Keratinocyte (primary cell): ENCODE measurements around the gene SLC5A2. TPM values are rescaled to one million over a fixed set of nuclear protein-coding genes. Genes with fewer than 3 reads are reported as not detected.
A peak's percentile ranks its signal among the peaks of the same experiment; 100 is the strongest.

ENCODE experiments used
- DNase-seq: peaks from one replicate; pipeline ENCODE4 v3.0.0-alpha.2; 2011; ENCODE audit warnings: low read depth, missing footprints, low spot score
- FAIRE-seq: peaks from 2 replicates; lab custom pipeline; 2011; peaks lifted over from hg19 to GRCh38; lab: Jason Lieb, UNC
- H2AFZ ChIP-seq: 2 replicates; pipeline ENCODE4 v1.6.0; 2012; ENCODE audit warnings: low read length, control low read depth, inconsistent platforms; ENCODE audit not compliant: control insufficient read depth
- H3K27ac ChIP-seq: 2 replicates; pipeline ENCODE4 v1.5.1; 2011; ENCODE audit warnings: low read length; ENCODE audit not compliant: control insufficient read depth, insufficient read depth
- H3K27me3 ChIP-seq: 3 replicates; pipeline ENCODE4 v1.6.0; 2011; ENCODE audit warnings: low read length; ENCODE audit not compliant: control insufficient read depth, insufficient read depth; ENCODE audit errors: extremely low read depth
- H3K36me3 ChIP-seq, 2 experiments: 2 replicates in 1 of 2; 3 replicates in 1 of 2; pipeline ENCODE4 v1.5.1; 2011; ENCODE audit warnings: low read length in 2 of 2, mild to moderate bottlenecking in 1 of 2; ENCODE audit not compliant: control insufficient read depth in 2 of 2, insufficient read depth in 2 of 2; ENCODE audit errors: extremely low read depth in 1 of 2
- H3K4me1 ChIP-seq: 3 replicates; pipeline ENCODE4 v1.5.1; 2011; ENCODE audit warnings: low read length; ENCODE audit not compliant: control insufficient read depth, insufficient read depth; ENCODE audit errors: extremely low read depth
- H3K4me2 ChIP-seq: 3 replicates; pipeline ENCODE4 v1.6.0; 2011; ENCODE audit warnings: low read depth, low read length; ENCODE audit not compliant: control insufficient read depth, insufficient read depth; ENCODE audit errors: extremely low read depth
- H3K4me3 ChIP-seq, 3 experiments: fragments of 200-600 bp in 1 of 3; sonication (generic) in 1 of 3; 2 replicates in 2 of 3; 3 replicates in 1 of 3; pipeline ENCODE4 v1.5.1; 2011 to 2016; ENCODE audit warnings: low read length in 3 of 3, mild to moderate bottlenecking in 3 of 3, control low read depth in 2 of 3, inconsistent platforms in 1 of 3, low read depth in 1 of 3, mixed read lengths in 1 of 3, mixed run types in 1 of 3, moderate library complexity in 1 of 3; ENCODE audit not compliant: control insufficient read depth in 2 of 3, insufficient read depth in 2 of 3; ENCODE audit errors: extremely low read depth in 1 of 3
- H3K79me2 ChIP-seq: 2 replicates; pipeline ENCODE4 v1.6.0; 2012; ENCODE audit warnings: low read length; ENCODE audit not compliant: control insufficient read depth, insufficient read depth
- H3K9ac ChIP-seq: 3 replicates; pipeline ENCODE4 v1.6.0; 2011; ENCODE audit warnings: low read length; ENCODE audit not compliant: control insufficient read depth, insufficient read depth; ENCODE audit errors: extremely low read depth
- H3K9me1 ChIP-seq: 3 replicates; pipeline ENCODE4 v1.6.0; 2011; ENCODE audit warnings: low read length; ENCODE audit not compliant: control insufficient read depth, insufficient read depth; ENCODE audit errors: extremely low read depth
- H3K9me3 ChIP-seq: 2 replicates; pipeline ENCODE4 v1.5.1; 2012; ENCODE audit warnings: low read depth, low read length; ENCODE audit not compliant: control insufficient read depth
- H4K20me1 ChIP-seq: 3 replicates; pipeline ENCODE4 v1.6.0; 2011; ENCODE audit warnings: low read length; ENCODE audit not compliant: control insufficient read depth, insufficient read depth; ENCODE audit errors: extremely low read depth
- EZH2 ChIP-seq: IDR thresholded peaks from one replicate; pipeline ENCODE4 v1.6.1; 2012; ENCODE audit warnings: inconsistent platforms, mild to moderate bottlenecking, low read length, moderate library complexity
- dilution Hi-C: fragments of 300-500 bp; cut with MboI; formaldehyde crosslinking; loops from one replicate; pipeline ENCODE4 v1.7.0; 2020; ENCODE audit warnings: low sequenced_read_pairs; ENCODE audit not compliant: extremely low pct_ligation_motif_present
- polyA plus RNA-seq, 5 experiments: library from polyadenylated mRNA; depleted of rRNA in 3 of 5; stranded (reverse) in 3 of 5; stranded (forward) in 1 of 5; unstranded in 1 of 5; fragments of >200 nt; gene quantifications; 1 replicate in 1 of 5; 2 replicates in 3 of 5; 3 replicates in 1 of 5; pipeline versions ENCODE4 v1.2.1 to v1.2.3, GENCODE V29; 2011 to 2012; ENCODE audit warnings: missing spikeins in 2 of 5, low read depth in 1 of 5, low replicate concordance in 1 of 5
- TF ChIP-seq, protein P1 (sequence below), 3 experiments: IDR thresholded peaks in 1 of 3; conservative IDR thresholded peaks in 1 of 3; optimal IDR thresholded peaks in 1 of 3; 2 replicates in 2 of 3; 3 replicates in 1 of 3; pipeline versions ENCODE3 to v1.5.1; 2011; ENCODE audit warnings: low read length in 3 of 3, mild to moderate bottlenecking in 3 of 3, moderate library complexity in 2 of 3, control low read depth in 1 of 3, inconsistent platforms in 1 of 3; ENCODE audit not compliant: insufficient read depth in 2 of 3; ENCODE audit errors: extremely low read depth in 1 of 3

The SLC5A2 gene
- polyA plus RNA-seq, 1 donor (not counting 4 experiments of a cell fraction or from before 2014, with no cell fraction given) = not detected

DNA sequence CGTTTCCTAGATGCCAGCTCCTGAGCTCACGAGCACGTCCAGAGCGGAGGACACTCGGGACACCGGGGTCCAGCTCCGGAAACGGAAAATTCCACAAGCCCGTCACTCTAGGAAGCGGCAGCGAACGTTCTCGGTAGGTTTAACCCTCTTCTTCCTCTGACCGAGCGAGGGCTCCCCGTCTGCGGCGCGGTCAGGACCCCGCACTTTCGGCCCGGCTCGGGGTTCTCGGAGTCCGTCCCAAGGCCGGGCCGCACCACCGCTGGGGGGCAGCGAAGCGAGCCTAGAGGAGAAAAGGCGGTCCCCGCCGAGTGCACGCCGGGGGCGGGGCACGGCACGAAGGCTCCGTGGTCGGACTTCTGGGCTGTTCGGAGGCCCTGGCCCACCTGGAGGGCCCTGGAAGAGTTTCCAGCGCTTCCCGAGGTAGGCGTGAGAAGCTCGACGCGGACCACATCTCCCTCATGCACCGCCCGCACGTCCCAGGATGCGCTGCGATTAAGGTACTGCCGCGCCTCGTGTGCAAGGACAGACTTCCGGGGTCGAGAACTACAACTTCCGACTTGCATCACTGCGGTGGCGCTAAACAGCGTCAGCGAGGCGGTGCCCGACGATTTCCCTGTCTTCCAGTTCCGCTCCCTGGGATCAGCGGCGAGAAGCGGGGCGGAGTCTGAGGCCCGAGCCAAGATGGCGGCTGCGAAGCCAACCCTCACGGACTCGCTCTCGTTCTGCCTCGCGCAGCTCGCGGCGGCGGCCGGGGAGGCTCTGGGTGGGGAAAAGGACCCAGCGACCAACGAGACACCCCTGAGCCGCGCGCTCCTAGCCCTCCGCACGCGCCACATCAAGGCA is 23.9 kb upstream of the SLC5A2 start, which contains the start of gene ARMC5:
TSS of gene ARMC5 (plus strand) at position 658 of the 843 bp plus-strand sequence. CDS start at position 682, 24 bp downstream.
- Histone ChIP-seq H3K79me2 (peaks cover 40% of the 10 kb centered on the region), H3K27me3 (no peaks in the 10 kb centered on the region), H4K20me1 (peaks cover 9% of the 10 kb centered on the region), H3K9me3 (no peaks in the 10 kb centered on the region), H3K4me2 (peak within 1 kb of the TSS; percentile 100), H3K27ac (peak within 1 kb of the TSS; percentile 99), H3K9ac (peak within 1 kb of the TSS; percentile 94), H2AFZ (peak within 1 kb of the TSS; percentile 96), H3K36me3 (peaks cover 7 to 24% of the 10 kb centered on the region in 2 experiments), H3K4me1 (peaks cover 48% of the 10 kb centered on the region), H3K4me3 (peak within 1 kb of the TSS; percentile 75 to 96 (median 95)), H3K9me1 (peaks cover 2% of the 10 kb centered on the region)
- no peak for TF ChIP-seq EZH2
- TF ChIP-seq, protein P1, sequence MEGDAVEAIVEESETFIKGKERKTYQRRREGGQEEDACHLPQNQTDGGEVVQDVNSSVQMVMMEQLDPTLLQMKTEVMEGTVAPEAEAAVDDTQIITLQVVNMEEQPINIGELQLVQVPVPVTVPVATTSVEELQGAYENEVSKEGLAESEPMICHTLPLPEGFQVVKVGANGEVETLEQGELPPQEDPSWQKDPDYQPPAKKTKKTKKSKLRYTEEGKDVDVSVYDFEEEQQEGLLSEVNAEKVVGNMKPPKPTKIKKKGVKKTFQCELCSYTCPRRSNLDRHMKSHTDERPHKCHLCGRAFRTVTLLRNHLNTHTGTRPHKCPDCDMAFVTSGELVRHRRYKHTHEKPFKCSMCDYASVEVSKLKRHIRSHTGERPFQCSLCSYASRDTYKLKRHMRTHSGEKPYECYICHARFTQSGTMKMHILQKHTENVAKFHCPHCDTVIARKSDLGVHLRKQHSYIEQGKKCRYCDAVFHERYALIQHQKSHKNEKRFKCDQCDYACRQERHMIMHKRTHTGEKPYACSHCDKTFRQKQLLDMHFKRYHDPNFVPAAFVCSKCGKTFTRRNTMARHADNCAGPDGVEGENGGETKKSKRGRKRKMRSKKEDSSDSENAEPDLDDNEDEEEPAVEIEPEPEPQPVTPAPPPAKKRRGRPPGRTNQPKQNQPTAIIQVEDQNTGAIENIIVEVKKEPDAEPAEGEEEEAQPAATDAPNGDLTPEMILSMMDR (optimal IDR thresholded peaks at IDR 0.05 in 1 of 3, IDR thresholded peaks at IDR 0.05 in 1 of 3, conservative IDR thresholded peaks at IDR 0.05 in 1 of 3; ENCODE audit: extremely low read depth in 1 of 3, insufficient read depth in 2 of 3, low read length in 3 of 3) = peak in 2 of 3 experiments; percentile 60 to 63
- DNase-seq (peak; percentile 89), FAIRE-seq (peak; percentile 67)
- dilution Hi-C loops = no loop called here

DNA sequence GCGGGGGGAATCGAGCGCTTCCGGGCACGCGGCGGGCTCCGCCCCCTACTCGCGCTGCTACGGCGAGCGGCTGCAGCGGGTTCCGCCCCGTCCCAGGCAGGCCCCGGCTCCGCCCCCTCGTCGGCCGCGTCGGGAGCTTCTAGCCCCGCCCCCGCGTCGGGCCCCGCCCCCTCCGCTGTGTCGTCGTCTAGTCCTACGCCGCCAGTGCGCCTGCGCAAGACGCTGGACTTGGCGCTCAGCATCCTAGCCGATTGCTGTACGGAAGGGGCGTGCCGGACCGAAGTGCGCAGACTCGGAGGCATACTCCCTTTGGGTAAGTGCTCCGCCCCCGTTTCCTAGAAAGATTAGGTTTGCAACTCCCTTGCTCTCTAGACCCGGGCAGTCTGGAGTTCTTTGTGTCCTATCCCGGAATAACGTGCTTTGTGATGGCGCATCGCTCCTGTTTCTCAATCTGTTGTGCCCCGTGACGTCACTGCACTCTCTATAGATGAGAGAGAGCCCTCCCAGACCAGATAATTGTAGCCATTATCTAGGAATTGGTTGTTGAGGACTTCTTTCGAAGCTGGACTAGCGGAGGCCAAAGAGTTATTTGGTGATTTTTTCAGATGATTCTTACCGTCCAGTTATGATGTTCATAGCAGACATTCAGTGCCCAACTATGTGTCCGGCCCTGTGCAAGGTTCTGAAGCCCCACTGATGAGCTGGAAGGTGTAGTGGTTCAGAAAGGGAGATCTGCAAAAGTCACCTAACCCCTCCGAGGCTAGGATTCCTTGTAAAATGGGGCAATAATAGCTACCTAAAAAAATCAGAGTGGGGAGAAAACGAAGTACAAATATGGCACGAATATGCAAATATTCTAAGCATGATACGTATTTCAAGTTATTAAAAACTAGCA is 23.0 kb upstream of the SLC5A2 start:
- TF ChIP-seq, protein P1 (optimal IDR thresholded peaks at IDR 0.05 in 1 of 3, IDR thresholded peaks at IDR 0.05 in 1 of 3, conservative IDR thresholded peaks at IDR 0.05 in 1 of 3; ENCODE audit: extremely low read depth in 1 of 3, insufficient read depth in 2 of 3, low read length in 3 of 3) = no peak
- DNase-seq (peak; percentile 94), FAIRE-seq (peak; percentile 64)
- H3K4me3 ChIP-seq = peak overlapping the region; percentile 75 to 96 (median 95)
- H3K36me3 ChIP-seq = peaks cover 10 to 24% of the 10 kb centered on the region in 2 experiments
- dilution Hi-C loops = no loop called here
- H3K27me3 ChIP-seq = no peaks in the 10 kb centered on the region
- peak overlapping the region; percentile 96 for H2AFZ ChIP-seq
- H3K4me1 ChIP-seq = peaks cover 42% of the 10 kb centered on the region
- H3K9ac ChIP-seq = peak overlapping the region; percentile 94
- peak overlapping the region; percentile 100 for H3K4me2 ChIP-seq
- peaks cover 39% of the 10 kb centered on the region for H3K79me2 ChIP-seq
- peaks cover 2% of the 10 kb centered on the region for H3K9me1 ChIP-seq
- peaks cover 9% of the 10 kb centered on the region for H4K20me1 ChIP-seq
- H3K9me3 ChIP-seq = no peaks in the 10 kb centered on the region
- H3K27ac ChIP-seq = peak overlapping the region; percentile 99
